ENCODE results near the gene ZNF792. TPM values are rescaled to one million over a fixed set of nuclear protein-coding genes. Genes with fewer than 3 reads are reported as not detected.

Gene ZNF792
- total and polyA plus RNA-seq, 2 of the 8 experiments (the other 6 are each of a cell fraction or from before 2014, with no cell fraction given) = 2.5 to 7.2 TPM

DNA sequence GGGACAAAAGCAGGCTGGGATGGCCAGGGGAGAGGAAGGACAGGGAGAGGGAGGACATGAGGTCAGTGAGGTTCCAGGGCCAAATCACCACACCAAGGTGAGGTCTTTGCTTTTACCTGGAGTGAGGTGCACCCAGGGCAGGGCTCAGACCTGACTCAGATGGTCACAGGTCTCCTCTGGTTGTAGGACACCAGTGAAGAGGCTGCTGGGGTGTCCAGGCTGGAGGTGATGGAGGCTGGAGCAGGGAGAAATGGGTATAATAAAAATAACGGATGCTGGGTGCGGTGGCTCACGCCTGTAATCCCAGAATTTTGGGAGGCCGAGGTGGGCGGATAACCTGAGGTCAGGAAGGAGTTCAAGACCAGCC is 43.0 kb upstream of the ZNF792 start:
- no peak for TF ChIP-seq TEAD4 (IDR thresholded peaks at IDR 0.05; ENCODE audit: low read depth, low read length)
- no peak for TF ChIP-seq SIN3A (conservative IDR thresholded peaks at IDR 0.05 in 1 of 2, IDR thresholded peaks at IDR 0.05 in 1 of 2; ENCODE audit: low read depth in 1 of 2, low read length in 2 of 2)
- TF ChIP-seq, protein P1, sequence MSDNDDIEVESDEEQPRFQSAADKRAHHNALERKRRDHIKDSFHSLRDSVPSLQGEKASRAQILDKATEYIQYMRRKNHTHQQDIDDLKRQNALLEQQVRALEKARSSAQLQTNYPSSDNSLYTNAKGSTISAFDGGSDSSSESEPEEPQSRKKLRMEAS (IDR thresholded peaks at IDR 0.05) = no peak
- Histone ChIP-seq H4K91ac (replicated peaks; ENCODE audit: insufficient read length, low read length) (no peak overlapping the region), H2BK12ac (ENCODE audit: low read depth, low read length) (no peak overlapping the region), H3K4me1 (replicated peaks in 1 of 4; ENCODE audit: control insufficient read depth in 3 of 4, insufficient read depth in 4 of 4, low read length in 3 of 4) (peaks cover 6 to 19% (median 9%) of the 10 kb centered on the region in 4 experiments), H3K4me3 (ENCODE audit: extremely low read depth in 1 of 4, insufficient read depth in 2 of 4, low read depth in 3 of 4, low read length in 4 of 4) (no peak overlapping the region), H3K9me3 (ENCODE audit: insufficient read depth in 2 of 2, low read depth in 1 of 2, low read length in 1 of 2) (no peaks in the 10 kb centered on the region), H3K27me3 (replicated peaks in 1 of 4; ENCODE audit: control insufficient read depth in 3 of 4, extremely low read depth in 1 of 4, insufficient read depth in 3 of 4, low read length in 3 of 4) (no peaks in the 10 kb centered on the region), H4K8ac (ENCODE audit: extremely low read depth, insufficient read depth, low read length) (no peak overlapping the region), H3K18ac (ENCODE audit: extremely low read depth, low read length) (no peak overlapping the region), H3K4ac (replicated peaks; ENCODE audit: insufficient read length, low read depth, low read length) (no peak overlapping the region), H2BK20ac (ENCODE audit: low read length) (no peak overlapping the region), H3K14ac (ENCODE audit: insufficient read length) (no peak overlapping the region), H3K36me3 (ENCODE audit: control insufficient read depth in 2 of 4, insufficient read depth in 4 of 4, low read length in 3 of 4) (peaks cover 27 to 47% (median 41%) of the 10 kb centered on the region in 4 experiments), H3K4me2 (ENCODE audit: insufficient read depth in 1 of 2, low read depth in 2 of 2, low read length in 2 of 2) (no peak overlapping the region), H2AK5ac (ENCODE audit: low read depth, low read length) (no peak overlapping the region), H3K23ac (ENCODE audit: insufficient read length) (no peak overlapping the region), H3K79me1 (ENCODE audit: low read depth, low read length) (peaks cover 15% of the 10 kb centered on the region), H2BK120ac (replicated peaks; ENCODE audit: low read depth, low read length) (no peak overlapping the region), H3K56ac (replicated peaks; ENCODE audit: insufficient read length, low read depth, low read length) (no peak overlapping the region), H4K5ac (ENCODE audit: insufficient read length, low read depth, low read length) (no peak overlapping the region), H2AFZ (ENCODE audit: low read length) (no peak overlapping the region), H3K27ac (ENCODE audit: low read depth, low read length) (no peak overlapping the region), H2BK5ac (ENCODE audit: low read depth, low read length) (no peak overlapping the region), H4K20me1 (replicated peaks in 1 of 2; ENCODE audit: control insufficient read depth in 1 of 2, insufficient read depth in 2 of 2, low read length in 2 of 2) (peaks cover 28 to 41% of the 10 kb centered on the region in 2 experiments), H3K79me2 (ENCODE audit: control insufficient read depth in 1 of 2, insufficient read depth in 2 of 2, low read length in 2 of 2) (peaks cover 22 to 55% of the 10 kb centered on the region in 2 experiments), H3K23me2 (ENCODE audit: low read depth, low read length) (peaks cover 2% of the 10 kb centered on the region; the same call in 1 of the 2 replicates), H3K9ac (replicated peaks in 1 of 4; ENCODE audit: extremely low read depth in 1 of 4, low read depth in 3 of 4, low read length in 3 of 4) (no peak overlapping the region), H2BK15ac (ENCODE audit: low read length) (no peak overlapping the region)
- 90% methylated on average over 5 of the region's 5 CpGs; no CpG with 5 or more reads in 1 of the 2 experiments for WGBS, 2 experiments (ENCODE audit: extremely low coverage in 1 of 2, insufficient coverage in 1 of 2, insufficient read length in 1 of 2, insufficient replicate concordance in 2 of 2, low coverage in 1 of 2, low lambda C conversion rate in 2 of 2, missing lambda C conversion rate in 1 of 2)
- FAIRE-seq (no peak), DNase-seq (ENCODE audit: low read depth in 1 of 2, low spot score in 2 of 2) (no peak)
- CTCF ChIA-PET (ENCODE audit: partially characterized antibody) = interaction anchor here (1.3 to 12.2 kb wide), 3 partner anchors 12 to 169 kb away, joined by 3 to 174 read pairs (median 6); no protein-coding TSS in a partner anchor
- POLR2A ChIA-PET (ENCODE audit: partially characterized antibody) = interaction anchor here (1.3 to 22.5 kb wide), 4 partner anchors 12 to 43 kb away, joined by 4 to 366 read pairs (median 4); partner anchors contain the start of genes SCN1B and ZNF792

Measured in H1 (cell line).